ENCODE measurements around the gene AREL1.

- TF ChIP-seq CTCF (IDR thresholded peaks at IDR 0.05 in 8 of 11, conservative IDR thresholded peaks at IDR 0.05 in 3 of 11) (no peak), POLR2A (IDR thresholded peaks at IDR 0.05) (no peak), POLR2AphosphoS5 (IDR thresholded peaks at IDR 0.05) (peak in 1 of 3 donors; percentile 49)
These were observed 63.7 kb downstream of the AREL1 start for GRCh38 chr14:74649167-74649566.
